Smooth muscle cell (in vitro differentiated cells): ENCODE measurements around the gene HLF. TPM values are rescaled to one million over a fixed set of nuclear protein-coding genes. Genes with fewer than 3 reads are reported as not detected.

Experiments
- DNase-seq: peaks from one replicate; lab custom pipeline; 2025; ENCODE audit not compliant: unreplicated experiment; lab: John Stamatoyannopoulos, UW
- H2AFZ ChIP-seq: fragments of 200-600 bp; sonication (generic); 2 replicates; pipeline ENCODE4 v1.6.0; 2016; ENCODE audit warnings: antibody characterized with exemption, low read depth, mild to moderate bottlenecking
- H3F3A ChIP-seq: fragments of 200-600 bp; sonication (generic); 2 replicates; pipeline ENCODE4 v1.6.0; 2017; ENCODE audit warnings: antibody characterized with exemption, low read depth
- H3K27ac ChIP-seq: fragments of 200-600 bp; sonication (generic); 2 replicates; pipeline ENCODE4 v1.5.1; 2016; ENCODE audit warnings: low read depth, mild to moderate bottlenecking
- H3K27me3 ChIP-seq: fragments of 200-600 bp; sonication (generic); 2 replicates; pipeline ENCODE4 v1.6.1; 2016; ENCODE audit warnings: low read depth, mild to moderate bottlenecking
- H3K36me3 ChIP-seq: fragments of 200-600 bp; sonication (generic); 2 replicates; pipeline ENCODE4 v1.5.1; 2016; ENCODE audit warnings: low read depth
- H3K4me1 ChIP-seq: fragments of 200-600 bp; sonication (generic); 2 replicates; pipeline ENCODE4 v1.5.1; 2016; ENCODE audit warnings: low read depth
- H3K4me2 ChIP-seq: fragments of 200-600 bp; sonication (generic); 2 replicates; pipeline ENCODE4 v1.6.0; 2016; ENCODE audit warnings: mild to moderate bottlenecking
- H3K4me3 ChIP-seq: fragments of 200-600 bp; sonication (generic); 2 replicates; pipeline ENCODE4 v1.5.1; 2016; ENCODE audit warnings: mild to moderate bottlenecking
- H3K79me2 ChIP-seq: fragments of 200-600 bp; sonication (generic); 2 replicates; pipeline ENCODE4 v1.6.0; 2016; ENCODE audit warnings: low read depth, mild to moderate bottlenecking
- H3K9ac ChIP-seq: fragments of 200-600 bp; sonication (generic); 2 replicates; pipeline ENCODE4 v1.6.0; 2016; ENCODE audit warnings: low read depth
- H3K9me3 ChIP-seq: fragments of 200-600 bp; sonication (generic); replicated peaks from 2 replicates; pipeline ENCODE4 v1.5.1; 2016; ENCODE audit warnings: low read depth
- H4K20me1 ChIP-seq: fragments of 200-600 bp; sonication (generic); 2 replicates; pipeline ENCODE4 v1.6.0; 2016; ENCODE audit warnings: low read depth
- CTCF ChIP-seq: fragments of 200-600 bp; sonication (generic); IDR thresholded peaks from 2 replicates; pipeline ENCODE4 v1.5.1; 2017; ENCODE audit warnings: borderline replicate concordance, mild to moderate bottlenecking, antibody characterized with exemption; ENCODE audit not compliant: insufficient read depth, poor library complexity, severe bottlenecking
- WGBS: methylation state at CpG from one replicate; pipeline ENCODE4 v1.1.7; 2016; ENCODE audit warnings: low lambda C conversion rate; 5-methylcytosine and 5-hydroxymethylcytosine counted together
- polyA plus RNA-seq: library from polyadenylated mRNA; unstranded; fragments of >200 nt; fragmentation: Nextera tagmentation; extraction: Ambion mirVana; gene quantifications from 2 replicates; pipeline ENCODE4 v1.2.1, GENCODE V29; 2016
- total RNA-seq: library from RNA; depleted of rRNA; stranded (reverse); fragments of >200 nt; gene quantifications from 2 replicates; pipeline ENCODE4 v1.2.3, GENCODE V29; 2014

The HLF gene
- total and polyA plus RNA-seq, 2 experiments from 2014 or later, result 0.19 TPM; not detected in 1

GRCh38 chr17:55264278-55264644 is 499 bp upstream of the HLF start:
- H3K79me2 ChIP-seq, result no peaks in the 10 kb centered on the region
- H3K27me3 ChIP-seq, result peaks cover 100% of the 10 kb centered on the region
- peak overlapping the region; percentile 90 for H3K4me2 ChIP-seq
- H3K9me3 ChIP-seq, result no peaks in the 10 kb centered on the region
- no peaks in the 10 kb centered on the region for H3K36me3 ChIP-seq
- H2AFZ ChIP-seq, result no peak overlapping the region
- H3F3A ChIP-seq, result no peaks in the 10 kb centered on the region
- no peak for DNase-seq
- no peak overlapping the region for H3K9ac ChIP-seq
- no peak for TF ChIP-seq CTCF
- H4K20me1 ChIP-seq, result no peaks in the 10 kb centered on the region
- H3K27ac ChIP-seq, result no peak overlapping the region
- H3K4me1 ChIP-seq, result peaks cover 13% of the 10 kb centered on the region
- WGBS, result 16% methylated on average over 13 of the region's 13 CpGs
- H3K4me3 ChIP-seq, result peak overlapping the region; percentile 53

GRCh38 chr17:55265311-55266021 is 706 bp downstream of the HLF start:
- no peaks in the 10 kb centered on the region for H3F3A ChIP-seq
- H4K20me1 ChIP-seq, result no peaks in the 10 kb centered on the region
- peaks cover 13% of the 10 kb centered on the region for H3K4me1 ChIP-seq
- no peak overlapping the region for H3K9ac ChIP-seq
- peak overlapping the region; percentile 53 for H3K4me3 ChIP-seq
- no peaks in the 10 kb centered on the region for H3K36me3 ChIP-seq
- DNase-seq, result no peak
- H3K79me2 ChIP-seq, result no peaks in the 10 kb centered on the region
- peak overlapping the region; percentile 90 for H3K4me2 ChIP-seq
- WGBS, result 6% methylated on average over 33 of the region's 52 CpGs
- TF ChIP-seq CTCF, result no peak
- no peak overlapping the region for H2AFZ ChIP-seq
- H3K27me3 ChIP-seq, result peaks cover 100% of the 10 kb centered on the region
- no peak overlapping the region for H3K27ac ChIP-seq
- no peaks in the 10 kb centered on the region for H3K9me3 ChIP-seq

- H3K9me3 ChIP-seq, result no peaks in the 10 kb centered on the region
- no peak for DNase-seq
- H3K36me3 ChIP-seq, result no peaks in the 10 kb centered on the region
- no peak for TF ChIP-seq CTCF
- H3K79me2 ChIP-seq, result no peaks in the 10 kb centered on the region
- no peak overlapping the region for H3K9ac ChIP-seq
- peak overlapping the region; percentile 53 for H3K4me3 ChIP-seq
- no peak overlapping the region for H2AFZ ChIP-seq
- peak overlapping the region; percentile 90 for H3K4me2 ChIP-seq
- peaks cover 13% of the 10 kb centered on the region for H3K4me1 ChIP-seq
- H4K20me1 ChIP-seq, result no peaks in the 10 kb centered on the region
- no peaks in the 10 kb centered on the region for H3F3A ChIP-seq
- H3K27me3 ChIP-seq, result peaks cover 92% of the 10 kb centered on the region
- WGBS, result 23% methylated on average over 21 of the region's 25 CpGs
- no peak overlapping the region for H3K27ac ChIP-seq
Observed at GRCh38 chr17:55266051-55266957, 1.5 kb downstream of the HLF start.
